H1 (cell line): Measurements from ENCODE around the gene SRGAP2C. TPM values are rescaled to one million over a fixed set of nuclear protein-coding genes. Genes with fewer than 3 reads are reported as not detected.
A peak's percentile ranks its signal among the peaks of the same experiment; 100 is the strongest.
"Not testable (repeated sequence)": the region's sequence is repeated elsewhere in the genome, so short reads cannot be mapped to it uniquely, and the experiment has no call there.

Source experiments
- CTCF ChIA-PET: fragments of 300-600 bp; sonication (Branson Sonifier 250); formaldehyde crosslinking; loops from one replicate; lab custom pipeline; 2021; ENCODE audit not compliant: partially characterized antibody; lab: Charles Lee
- POLR2A ChIA-PET: fragments of 300-600 bp; sonication (Branson Sonifier 250); formaldehyde crosslinking; loops from one replicate; lab custom pipeline; 2021; ENCODE audit warnings: inconsistent platforms; ENCODE audit not compliant: partially characterized antibody; lab: Charles Lee
- DNase-seq, 2 experiments: peaks; one replicate each; pipeline versions ENCODE4 v3.0.0 to v3.0.0-alpha.2; 2010 to 2022; ENCODE audit warnings: low spot score in 2 of 2, low read depth in 1 of 2, mixed read lengths in 1 of 2
- FAIRE-seq: peaks from 2 replicates; lab custom pipeline; 2011; peaks lifted over from hg19 to GRCh38; lab: Jason Lieb, UNC
- H2AFZ ChIP-seq: 2 replicates; pipeline ENCODE4 v1.8.1; 2012; ENCODE audit warnings: low read length, inconsistent platforms
- H2AK5ac ChIP-seq: 2 replicates; pipeline ENCODE4 v1.6.1; 2013; ENCODE audit warnings: low read depth, low read length
- H2BK120ac ChIP-seq: replicated peaks from 2 replicates; pipeline ENCODE3; 2013; ENCODE audit warnings: low read depth, low read length, inconsistent platforms
- H2BK12ac ChIP-seq: 2 replicates; pipeline ENCODE4 v1.6.1; 2013; ENCODE audit warnings: low read depth, low read length
- H2BK15ac ChIP-seq: 2 replicates; pipeline ENCODE4 v1.6.1; 2013; ENCODE audit warnings: low read length
- H2BK20ac ChIP-seq: 2 replicates; pipeline ENCODE4 v1.6.1; 2013; ENCODE audit warnings: low read length
- H2BK5ac ChIP-seq: 2 replicates; pipeline ENCODE4 v1.6.1; 2013; ENCODE audit warnings: low read depth, low read length
- H3K14ac ChIP-seq: 2 replicates; pipeline ENCODE4 v1.6.1; 2013; ENCODE audit warnings: inconsistent platforms; ENCODE audit not compliant: insufficient read length
- H3K18ac ChIP-seq: 2 replicates; pipeline ENCODE4 v1.6.1; 2013; ENCODE audit warnings: low read length; ENCODE audit errors: extremely low read depth
- H3K23ac ChIP-seq: 2 replicates; pipeline ENCODE4 v1.6.1; 2013; ENCODE audit warnings: inconsistent platforms; ENCODE audit not compliant: insufficient read length
- H3K23me2 ChIP-seq: 2 replicates; pipeline ENCODE4 v1.6.1; 2013; ENCODE audit warnings: low read depth, low read length
- H3K27ac ChIP-seq: 2 replicates; pipeline ENCODE4 v1.6.1; 2011; ENCODE audit warnings: low read depth, low read length, inconsistent platforms
- H3K27me3 ChIP-seq, 4 experiments: replicated peaks in 1 of 4; 1 replicate in 1 of 4; 2 replicates in 3 of 4; pipeline versions ENCODE4 v1.6.1 to v1.8.1; 2011 to 2013; ENCODE audit warnings: low read length in 3 of 4, mild to moderate bottlenecking in 3 of 4, inconsistent platforms in 2 of 4, mixed read lengths in 2 of 4, moderate library complexity in 1 of 4; ENCODE audit not compliant: control insufficient read depth in 3 of 4, insufficient read depth in 3 of 4; ENCODE audit errors: extremely low read depth in 1 of 4
- H3K36me3 ChIP-seq, 4 experiments: 2 replicates each; pipeline versions ENCODE4 v1.6.1 to v1.8.1; 2011 to 2013; ENCODE audit warnings: mild to moderate bottlenecking in 4 of 4, low read length in 3 of 4, moderate library complexity in 2 of 4, control low read depth in 1 of 4, inconsistent platforms in 1 of 4; ENCODE audit not compliant: insufficient read depth in 4 of 4, control insufficient read depth in 2 of 4
- H3K4ac ChIP-seq: replicated peaks from 2 replicates; pipeline ENCODE3; 2013; ENCODE audit warnings: low read length, low read depth, mixed read lengths, inconsistent platforms; ENCODE audit not compliant: insufficient read length
- H3K4me1 ChIP-seq, 4 experiments: replicated peaks in 1 of 4; 1 replicate in 1 of 4; 2 replicates in 3 of 4; pipeline versions ENCODE4 v1.6.1 to v1.8.1; 2011 to 2013; ENCODE audit warnings: low read length in 3 of 4, inconsistent platforms in 2 of 4, mixed read lengths in 1 of 4; ENCODE audit not compliant: insufficient read depth in 4 of 4, control insufficient read depth in 3 of 4
- H3K4me2 ChIP-seq, 2 experiments: 2 replicates each; pipeline versions ENCODE4 v1.6.1 to v1.8.1; 2011 to 2013; ENCODE audit warnings: low read depth in 2 of 2, low read length in 2 of 2, control low read depth in 1 of 2, inconsistent platforms in 1 of 2, mild to moderate bottlenecking in 1 of 2; ENCODE audit not compliant: insufficient read depth in 1 of 2
- H3K4me3 ChIP-seq, 4 experiments: fragments of 200-600, 300-600 bp in 1 of 4; sonication (generic), shearing (Covaris generic), sonication (Bioruptor Twin) in 1 of 4; 2 replicates each; pipeline versions ENCODE4 v1.5.1 to v1.8.1; 2011 to 2016; ENCODE audit warnings: low read length in 4 of 4, low read depth in 3 of 4, control low read depth in 2 of 4, inconsistent platforms in 2 of 4, mild to moderate bottlenecking in 2 of 4, mixed read lengths in 1 of 4, moderate library complexity in 1 of 4; ENCODE audit not compliant: insufficient read depth in 2 of 4; ENCODE audit errors: extremely low read depth in 1 of 4
- H3K56ac ChIP-seq: replicated peaks from 2 replicates; pipeline ENCODE3; 2013; ENCODE audit warnings: low read depth, mild to moderate bottlenecking, mixed read lengths, low read length, inconsistent platforms; ENCODE audit not compliant: insufficient read length
- H3K79me1 ChIP-seq: 2 replicates; pipeline ENCODE4 v1.6.1; 2013; ENCODE audit warnings: low read depth, low read length, control low read depth
- H3K79me2 ChIP-seq, 2 experiments: 2 replicates each; pipeline versions ENCODE4 v1.6.1 to v1.8.1; 2012 to 2013; ENCODE audit warnings: low read length in 2 of 2, mild to moderate bottlenecking in 2 of 2, inconsistent platforms in 1 of 2; ENCODE audit not compliant: insufficient read depth in 2 of 2, control insufficient read depth in 1 of 2
- H3K9ac ChIP-seq, 4 experiments: replicated peaks in 1 of 4; 1 replicate in 1 of 4; 2 replicates in 3 of 4; pipeline versions ENCODE4 v1.6.1 to v1.8.1; 2011 to 2013; ENCODE audit warnings: low read depth in 3 of 4, low read length in 3 of 4, control low read depth in 2 of 4, mild to moderate bottlenecking in 2 of 4, moderate library complexity in 2 of 4, inconsistent platforms in 1 of 4; ENCODE audit errors: extremely low read depth in 1 of 4
- H3K9me3 ChIP-seq, 2 experiments: 2 replicates each; pipeline versions ENCODE4 v1.6.1 to v1.8.1; 2012 to 2013; ENCODE audit warnings: mild to moderate bottlenecking in 2 of 2, moderate library complexity in 2 of 2, control low read depth in 1 of 2, inconsistent platforms in 1 of 2, low read depth in 1 of 2, low read length in 1 of 2, mixed read lengths in 1 of 2; ENCODE audit not compliant: insufficient read depth in 2 of 2
- H4K20me1 ChIP-seq, 2 experiments: replicated peaks in 1 of 2; 2 replicates each; pipeline versions ENCODE3 to v1.8.1; 2011 to 2013; ENCODE audit warnings: inconsistent platforms in 2 of 2, low read length in 2 of 2, mild to moderate bottlenecking in 1 of 2; ENCODE audit not compliant: insufficient read depth in 2 of 2, control insufficient read depth in 1 of 2
- H4K5ac ChIP-seq: 2 replicates; pipeline ENCODE4 v1.6.1; 2013; ENCODE audit warnings: low read length, low read depth, mixed read lengths, inconsistent platforms; ENCODE audit not compliant: insufficient read length
- H4K8ac ChIP-seq: 2 replicates; pipeline ENCODE4 v1.8.0; 2013; ENCODE audit warnings: mild to moderate bottlenecking, moderate library complexity, low read length, inconsistent platforms; ENCODE audit not compliant: insufficient read depth; ENCODE audit errors: extremely low read depth
- H4K91ac ChIP-seq: replicated peaks from 2 replicates; pipeline ENCODE3; 2013; ENCODE audit warnings: low read length, mixed read lengths, inconsistent platforms; ENCODE audit not compliant: insufficient read length
- ASH2L ChIP-seq: fragments of 200-600, 300-600 bp; sonication (generic); IDR thresholded peaks from one replicate; pipeline ENCODE4 v1.7.1; 2017; ENCODE audit warnings: low read length
- EZH2 ChIP-seq: fragments of 200-600 bp; sonication (generic); IDR thresholded peaks from 2 replicates; pipeline ENCODE4 v1.7.1; 2012; ENCODE audit warnings: low read depth, mild to moderate bottlenecking, moderate library complexity, low read length, inconsistent platforms; ENCODE audit not compliant: severe bottlenecking
- SUZ12 ChIP-seq: fragments of 200-600 bp; sonication (generic); IDR thresholded peaks from 2 replicates; pipeline ENCODE4 v1.6.1; 2012; ENCODE audit warnings: mild to moderate bottlenecking, inconsistent platforms, low read length, moderate library complexity, mixed read lengths
- WGBS, 2 experiments: shearing (Covaris generic) in 1 of 2; methylation state at CpG; one replicate each; pipeline versions ENCODE4 v1.1.6 to v1.1.7; 2013 to 2015; ENCODE audit warnings: low lambda C conversion rate in 2 of 2, mixed read lengths in 2 of 2, inconsistent platforms in 1 of 2, low coverage in 1 of 2, missing lambda C conversion rate in 1 of 2; ENCODE audit not compliant: insufficient replicate concordance in 2 of 2, insufficient coverage in 1 of 2, insufficient read length in 1 of 2; ENCODE audit errors: extremely low coverage in 1 of 2, missing lambda C conversion rate in 1 of 2; 5-methylcytosine and 5-hydroxymethylcytosine counted together
- polyA plus RNA-seq, 7 experiments: library from polyadenylated mRNA; depleted of rRNA in 3 of 7; stranded (reverse) in 5 of 7; unstranded in 2 of 7; fragments of >200 nt in 5 of 7; fragments of 200-250 nt in 2 of 7; gene quantifications; 1 replicate in 5 of 7; 2 replicates in 1 of 7; 4 replicates in 1 of 7; pipeline versions ENCODE4 v1.2.1 to v1.2.3, GENCODE V29; 2011 to 2013; ENCODE audit warnings: missing spikeins in 2 of 7, mixed read lengths in 2 of 7
- total RNA-seq: library from RNA; stranded (reverse); fragmentation: NEBNext Ultra II Directional; extraction: Animal tissue kit (Norgen Biotek cat#: 25700); gene quantifications from 2 replicates; pipeline ENCODE4 v1.2.1, GENCODE V29; 2021

Gene SRGAP2C
- total and polyA plus RNA-seq, 2 of the 8 experiments (the other 6 are each of a cell fraction or from before 2014, with no cell fraction given) = 2.5 to 25.2 TPM

GRCh38 chr1:121396335-121397081, 211.7 kb downstream of the SRGAP2C start:
- H3K79me2 ChIP-seq, H3K23ac ChIP-seq, H4K5ac ChIP-seq, H2BK120ac ChIP-seq, H3K27me3 ChIP-seq, H4K91ac ChIP-seq, H3K9me3 ChIP-seq, FAIRE-seq, H3K14ac ChIP-seq, H3K23me2 ChIP-seq, H4K20me1 ChIP-seq, POLR2A ChIA-PET, H3K4ac ChIP-seq, H2AK5ac ChIP-seq, H3K4me1 ChIP-seq, H2BK12ac ChIP-seq, H2AFZ ChIP-seq, CTCF ChIA-PET, H2BK5ac ChIP-seq, H4K8ac ChIP-seq, H3K56ac ChIP-seq, H3K36me3 ChIP-seq, H3K27ac ChIP-seq, H3K79me1 ChIP-seq, H2BK20ac ChIP-seq, H2BK15ac ChIP-seq, H3K18ac ChIP-seq: not testable (repeated sequence)
- Histone ChIP-seq H3K4me2 (peak overlapping the region; percentile 56 to 70; a peak in 3 of 4 replicates), H3K9ac (peak overlapping the region in 1 of 4 experiments; percentile 61; a peak in 1 of 7 replicates), H3K4me3 (peak overlapping the region; percentile 36 to 63 (median 38))
- DNase-seq = peak in 1 of 2 experiments; percentile 49
- TF ChIP-seq SUZ12 (peak; percentile 54; the same call in 1 of the 2 replicates), EZH2 (peak; percentile 40), ASH2L (peak; percentile 49)
- WGBS, 2 experiments = 7% methylated on average over 52 of the region's 88 CpGs; no CpG with 5 or more reads in 1 of the 2 experiments
